Activated naive CD8-positive, alpha-beta T cell treated with anti-CD3 and anti-CD28 coated beads for 36 hours (primary cell): ENCODE data around the gene MRPS24. TPM values are rescaled to one million over a fixed set of nuclear protein-coding genes. Genes with fewer than 3 reads are reported as not detected.
"Not testable (repeated sequence)": the region's sequence is repeated elsewhere in the genome, so short reads cannot be mapped to it uniquely, and the experiment has no call there.

Source experiments
- DNase-seq: peaks from one replicate; pipeline ENCODE4 v3.0.0; 2021
- H3K27ac Mint-ChIP-seq: one replicate; pipeline ENCODE4 v1.8.0; 2022; ENCODE audit warnings: mild to moderate bottlenecking, moderate library complexity, mixed read lengths
- H3K27me3 Mint-ChIP-seq: one replicate; pipeline ENCODE4 v1.8.0; 2022; ENCODE audit warnings: mild to moderate bottlenecking, mixed read lengths
- H3K36me3 Mint-ChIP-seq: one replicate; pipeline ENCODE4 v1.8.0; 2021; ENCODE audit warnings: mild to moderate bottlenecking, mixed read lengths
- H3K4me1 Mint-ChIP-seq: one replicate; pipeline ENCODE4 v1.8.0; 2021; ENCODE audit warnings: mixed read lengths
- H3K4me3 Mint-ChIP-seq: one replicate; pipeline ENCODE4 v1.8.0; 2022; ENCODE audit warnings: mild to moderate bottlenecking, moderate library complexity, mixed read lengths
- H3K9me3 Mint-ChIP-seq: one replicate; pipeline ENCODE4 v1.8.0; 2022; ENCODE audit warnings: mixed read lengths
- total RNA-seq, 2 experiments: library from RNA; stranded (reverse); gene quantifications; one replicate each; pipeline ENCODE4 v1.2.3, GENCODE V29; 2021

MRPS24 gene
- total RNA-seq, 2 experiments from 2014 or later, result 142 to 152 TPM

- Mint-ChIP-seq H3K36me3 (peaks cover 14% of the 10 kb centered on the region), H3K27me3 (peaks cover 27% of the 10 kb centered on the region), H3K4me1 (peaks cover 21% of the 10 kb centered on the region), H3K9me3 (peaks cover 11% of the 10 kb centered on the region)
- DNase-seq, H3K27ac Mint-ChIP-seq, H3K4me3 Mint-ChIP-seq: not testable (repeated sequence)
Observed at GRCh38 chr7:43830917-43831316, 38.4 kb downstream of the MRPS24 start.

- Mint-ChIP-seq H3K4me3 (no peak overlapping the region), H3K9me3 (peaks cover under 1% of the 10 kb centered on the region), H3K27ac (no peak overlapping the region), H3K36me3 (no peaks in the 10 kb centered on the region), H3K27me3 (peaks cover 29% of the 10 kb centered on the region), H3K4me1 (no peaks in the 10 kb centered on the region)
- DNase-seq, result no peak
Observed at GRCh38 chr7:43825391-43825808, 43.9 kb downstream of the MRPS24 start.

- H3K9me3 Mint-ChIP-seq, result no peaks in the 10 kb centered on the region
- no peak overlapping the region for H3K4me3 Mint-ChIP-seq
- H3K36me3 Mint-ChIP-seq, result no peaks in the 10 kb centered on the region
- no peak for DNase-seq
- no peak overlapping the region for H3K27ac Mint-ChIP-seq
- no peaks in the 10 kb centered on the region for H3K4me1 Mint-ChIP-seq
- peaks cover 29% of the 10 kb centered on the region for H3K27me3 Mint-ChIP-seq
Observed at GRCh38 chr7:43824963-43825362, 44.4 kb downstream of the MRPS24 start.

- H3K9me3 Mint-ChIP-seq, H3K36me3 Mint-ChIP-seq, H3K4me3 Mint-ChIP-seq, H3K4me1 Mint-ChIP-seq, H3K27ac Mint-ChIP-seq, DNase-seq: not testable (repeated sequence)
- peaks cover 30% of the 10 kb centered on the region for H3K27me3 Mint-ChIP-seq
Observed at GRCh38 chr7:43824513-43824912, 44.8 kb downstream of the MRPS24 start.

GRCh38 chr7:43823941-43824340, 45.4 kb downstream of the MRPS24 start:
- no peaks in the 10 kb centered on the region for H3K4me1 Mint-ChIP-seq
- H3K27me3 Mint-ChIP-seq, result peaks cover 29% of the 10 kb centered on the region
- H3K27ac Mint-ChIP-seq, result no peak overlapping the region
- H3K9me3 Mint-ChIP-seq, result no peaks in the 10 kb centered on the region
- no peaks in the 10 kb centered on the region for H3K36me3 Mint-ChIP-seq
- no peak overlapping the region for H3K4me3 Mint-ChIP-seq
- no peak for DNase-seq

GRCh38 chr7:43823425-43823824, 45.9 kb downstream of the MRPS24 start:
- DNase-seq, result not testable (repeated sequence)

More at GRCh38 chr7:43823425-43823824, 45.9 kb downstream of the MRPS24 start:
- not testable (repeated sequence) for H3K4me1 Mint-ChIP-seq, H3K36me3 Mint-ChIP-seq, H3K4me3 Mint-ChIP-seq, H3K9me3 Mint-ChIP-seq, H3K27ac Mint-ChIP-seq
- peaks cover 26% of the 10 kb centered on the region for H3K27me3 Mint-ChIP-seq

Other genes with a start within 250 kb of the MRPS24 start
- 10 to 100 TPM; 82.1 to 84.1 TPM for gene COA1, start 140.0 kb downstream of the MRPS24 start, total RNA-seq
- gene BLVRA, start 110.8 kb downstream of the MRPS24 start, total RNA-seq, result 10 to 100 TPM; 36.1 to 36.3 TPM
- 10 to 100 TPM; 24.3 to 26.1 TPM for gene URGCP, start 37.1 kb upstream of the MRPS24 start, total RNA-seq
- gene UBE2D4, start 56.9 kb upstream of the MRPS24 start, total RNA-seq, result 10 to 100 TPM; 12.1 to 12.7 TPM
- gene SPDYE1, start 128.4 kb upstream of the MRPS24 start, total RNA-seq, result not detected
- 100 to 1,000 TPM; 131 to 136 TPM for gene DBNL, start 175.2 kb upstream of the MRPS24 start, total RNA-seq
- under 1 TPM; 0.34 to 0.43 TPM for gene PGAM2, start 196.1 kb upstream of the MRPS24 start, total RNA-seq
- gene POLM, start 213.0 kb upstream of the MRPS24 start, total RNA-seq, result 10 to 100 TPM; 32.5 to 35.2 TPM
- 10 to 100 TPM; 32.6 to 38.3 TPM for gene AEBP1, start 234.8 kb upstream of the MRPS24 start, total RNA-seq